OCI-LY3 (cell line): ENCODE data around the gene MB21D2.

ENCODE experiments used
- H2AFZ ChIP-seq: fragments of 200-600, 300-600 bp; shearing (Covaris generic); 2 replicates; pipeline ENCODE4 v1.6.0; 2014; ENCODE audit warnings: antibody characterized with exemption, low read depth, low read length
- H3K27ac ChIP-seq: fragments of 200-600, 300-600 bp; sonication (generic); 2 replicates; pipeline ENCODE4 v1.5.1; 2014; ENCODE audit warnings: mild to moderate bottlenecking, low read length, moderate library complexity, mixed read lengths
- H3K27me3 ChIP-seq: fragments of 200-600, 300-600 bp; sonication (generic); 2 replicates; pipeline ENCODE4 v1.6.1; 2014; ENCODE audit warnings: low read depth, low read length, mixed read lengths
- H3K36me3 ChIP-seq: fragments of 200-600, 300-600 bp; sonication (generic); replicated peaks from 2 replicates; pipeline ENCODE3; 2014; ENCODE audit warnings: low read depth, low read length, mixed read lengths
- H3K4me1 ChIP-seq: fragments of 300-600, 200-600 bp; sonication (generic); 2 replicates; pipeline ENCODE4 v1.6.1; 2014; ENCODE audit warnings: low read length, mixed read lengths
- H3K4me2 ChIP-seq: fragments of 200-600, 300-600 bp; sonication (generic); 2 replicates; pipeline ENCODE4 v1.6.1; 2014; ENCODE audit warnings: low read length, mixed read lengths
- H3K4me3 ChIP-seq: fragments of 300-600, 200-600 bp; sonication (generic); 2 replicates; pipeline ENCODE4 v1.5.1; 2014; ENCODE audit warnings: antibody characterized with exemption, mild to moderate bottlenecking, low read length, moderate library complexity
- H3K79me2 ChIP-seq: fragments of 300-600, 200-600 bp; shearing (Covaris generic); 2 replicates; pipeline ENCODE4 v1.6.1; 2014; ENCODE audit warnings: mild to moderate bottlenecking, low read length, mixed read lengths
- H3K9ac ChIP-seq: fragments of 300-600, 200-600 bp; shearing (Covaris generic); 2 replicates; pipeline ENCODE4 v1.6.0; 2014; ENCODE audit warnings: mild to moderate bottlenecking, low read length, moderate library complexity
- H3K9me3 ChIP-seq: fragments of 200-600, 300-600 bp; shearing (Covaris generic); 2 replicates; pipeline ENCODE4 v1.6.1; 2014; ENCODE audit warnings: low read length, mixed read lengths; ENCODE audit not compliant: insufficient read depth
- H4K20me1 ChIP-seq: fragments of 200-600, 300-600 bp; sonication (generic); 2 replicates; pipeline ENCODE4 v1.6.1; 2016; ENCODE audit warnings: low read length, mixed read lengths; ENCODE audit not compliant: insufficient read depth
- CTCF ChIP-seq: fragments of 200-600, 300-600 bp; sonication (generic); IDR thresholded peaks from 2 replicates; pipeline ENCODE4 v1.5.1; 2014; ENCODE audit warnings: antibody characterized with exemption, low read length, low read depth
- EZH2phosphoT487 ChIP-seq: fragments of 200-600 bp; shearing (Covaris generic); IDR thresholded peaks from 2 replicates; pipeline ENCODE4 v1.6.1; 2018; ENCODE audit warnings: antibody characterized with exemption, mixed run types, low read depth

Gene MB21D2

GRCh38 chr3:192820161-192820560 lies 97.5 kb downstream of the MB21D2 start:
- TF ChIP-seq CTCF (no peak), EZH2phosphoT487 (no peak)
- H3K4me3 ChIP-seq: no peak overlapping the region
- H3K4me1 ChIP-seq: peaks cover 16% of the 10 kb centered on the region
- no peaks in the 10 kb centered on the region for H4K20me1 ChIP-seq
- H3K9me3 ChIP-seq: no peaks in the 10 kb centered on the region
- peaks cover 8% of the 10 kb centered on the region for H3K27me3 ChIP-seq
- H3K79me2 ChIP-seq: no peaks in the 10 kb centered on the region
- no peak overlapping the region for H3K27ac ChIP-seq
- no peak overlapping the region for H3K4me2 ChIP-seq
- H3K9ac ChIP-seq: no peak overlapping the region
- no peak overlapping the region for H2AFZ ChIP-seq
- no peaks in the 10 kb centered on the region for H3K36me3 ChIP-seq

DNA sequence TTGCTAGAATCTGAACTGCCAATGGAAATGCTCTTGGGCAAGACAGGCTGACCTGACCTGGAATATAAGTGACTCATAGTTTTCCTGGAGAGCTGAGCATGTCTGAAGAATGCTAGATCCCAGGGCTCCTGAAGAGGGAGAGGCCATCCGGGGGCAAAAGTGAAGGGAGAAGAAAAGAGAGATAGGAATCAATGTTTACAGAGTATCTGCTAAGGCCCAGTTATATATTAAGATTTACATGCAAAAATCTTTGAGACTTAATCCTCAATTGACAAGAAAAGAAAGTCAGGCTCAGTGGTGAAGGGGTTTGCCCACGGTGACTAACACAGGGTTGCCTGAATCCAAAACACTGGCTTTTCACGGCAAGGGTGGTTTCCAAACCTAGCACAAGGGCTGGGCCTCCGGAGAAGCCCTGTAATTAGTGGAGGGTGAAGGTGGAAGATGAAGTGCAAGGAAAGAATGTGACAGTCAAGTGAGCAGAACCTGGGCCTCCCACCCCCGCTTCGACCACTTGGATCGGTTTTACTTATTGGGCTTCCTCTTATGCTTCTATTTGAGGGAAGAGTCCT lies 98.6 kb downstream of the MB21D2 start:
- H3K9ac ChIP-seq: no peak overlapping the region
- TF ChIP-seq EZH2phosphoT487 (no peak), CTCF (no peak)
- H3K36me3 ChIP-seq: no peaks in the 10 kb centered on the region
- H3K27me3 ChIP-seq: peaks cover 15% of the 10 kb centered on the region
- peak overlapping the region; percentile 49 for H3K4me2 ChIP-seq
- H3K4me3 ChIP-seq: no peak overlapping the region
- no peak overlapping the region for H3K27ac ChIP-seq
- no peak overlapping the region for H2AFZ ChIP-seq
- H3K4me1 ChIP-seq: peaks cover 16% of the 10 kb centered on the region
- no peaks in the 10 kb centered on the region for H3K79me2 ChIP-seq
- no peaks in the 10 kb centered on the region for H4K20me1 ChIP-seq
- no peaks in the 10 kb centered on the region for H3K9me3 ChIP-seq

DNA sequence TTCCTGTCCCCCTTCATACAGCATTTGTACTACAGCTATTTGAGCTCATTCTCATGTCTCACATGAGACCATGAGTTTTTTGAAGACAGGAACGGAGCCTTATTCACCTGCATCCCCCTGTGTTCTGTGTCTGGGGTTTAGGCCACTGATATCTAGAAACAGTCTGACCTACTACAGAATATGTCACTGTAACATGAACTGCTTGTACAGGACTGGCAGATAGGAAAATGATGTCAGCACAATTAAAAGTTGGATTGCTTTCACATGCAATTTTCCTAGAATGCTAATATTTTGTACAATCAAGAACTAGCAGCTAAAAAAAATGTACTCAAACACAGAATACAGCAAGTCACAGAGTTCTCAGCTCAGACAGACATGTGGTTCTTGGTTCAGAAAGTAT lies 99.5 kb downstream of the MB21D2 start:
- no peaks in the 10 kb centered on the region for H3K79me2 ChIP-seq
- H3K27ac ChIP-seq: no peak overlapping the region

GRCh38 chr3:192817506-192817905 lies 100.2 kb downstream of the MB21D2 start:
- Histone ChIP-seq H2AFZ (no peak overlapping the region), H3K9me3 (no peaks in the 10 kb centered on the region), H3K27ac (no peak overlapping the region), H3K36me3 (no peaks in the 10 kb centered on the region), H3K4me2 (no peak overlapping the region), H3K79me2 (no peaks in the 10 kb centered on the region), H3K9ac (no peak overlapping the region), H3K4me1 (peaks cover 16% of the 10 kb centered on the region), H4K20me1 (no peaks in the 10 kb centered on the region), H3K4me3 (no peak overlapping the region), H3K27me3 (peaks cover 18% of the 10 kb centered on the region)
- TF ChIP-seq CTCF: no peak
- no peak for TF ChIP-seq EZH2phosphoT487

More for the DNA sequence above, 99.5 kb downstream of the MB21D2 start:
- TF ChIP-seq EZH2phosphoT487: no peak
- no peak for TF ChIP-seq CTCF
- Histone ChIP-seq H3K9me3 (no peaks in the 10 kb centered on the region), H3K9ac (no peak overlapping the region), H3K27me3 (peaks cover 18% of the 10 kb centered on the region), H3K4me1 (peaks cover 16% of the 10 kb centered on the region), H2AFZ (no peak overlapping the region), H3K36me3 (no peaks in the 10 kb centered on the region), H3K4me3 (no peak overlapping the region), H3K4me2 (no peak overlapping the region), H4K20me1 (no peaks in the 10 kb centered on the region)
